H9 (cell line): ENCODE measurements around the gene NR2F1-AS1. TPM values are rescaled to one million over a fixed set of nuclear protein-coding genes. Genes with fewer than 3 reads are reported as not detected.
A peak's percentile ranks its signal among the peaks of the same experiment; 100 is the strongest.

Source experiments
- DNase-seq: peaks from one replicate; pipeline ENCODE4 v3.0.0-alpha.2; 2017
- H2AFZ ChIP-seq: one replicate; pipeline ENCODE4 v1.6.1; 2013; ENCODE audit warnings: mild to moderate bottlenecking, low read length, control low read depth, moderate library complexity
- H2AK5ac ChIP-seq: 2 replicates; pipeline ENCODE4 v1.6.1; 2013; ENCODE audit warnings: low read length, control low read depth, mixed read lengths; ENCODE audit not compliant: insufficient read length
- H2BK120ac ChIP-seq: one replicate; pipeline ENCODE4 v1.6.1; 2013; ENCODE audit warnings: low read depth, mild to moderate bottlenecking, low read length, control low read depth, inconsistent platforms; ENCODE audit not compliant: poor library complexity, severe bottlenecking
- H2BK12ac ChIP-seq: 2 replicates; pipeline ENCODE4 v1.6.1; 2013; ENCODE audit warnings: low read length, control low read depth, mixed read lengths, low read depth; ENCODE audit not compliant: insufficient read length
- H2BK15ac ChIP-seq: 2 replicates; pipeline ENCODE4 v1.6.1; 2013; ENCODE audit warnings: low read depth, low read length, control low read depth
- H2BK20ac ChIP-seq: one replicate; pipeline ENCODE4 v1.6.1; 2013; ENCODE audit warnings: low read depth, mild to moderate bottlenecking, low read length, control low read depth, inconsistent platforms; ENCODE audit not compliant: poor library complexity, severe bottlenecking
- H2BK5ac ChIP-seq: 2 replicates; pipeline ENCODE4 v1.6.1; 2013; ENCODE audit warnings: low read length, control low read depth, mixed read lengths; ENCODE audit not compliant: insufficient read length
- H3K14ac ChIP-seq: 2 replicates; pipeline ENCODE4 v1.6.1; 2013; ENCODE audit warnings: low read length, control low read depth; ENCODE audit not compliant: insufficient read depth
- H3K18ac ChIP-seq: 2 replicates; pipeline ENCODE4 v1.6.1; 2013; ENCODE audit warnings: low read depth, mild to moderate bottlenecking, mixed read lengths, low read length, control low read depth; ENCODE audit not compliant: insufficient read length
- H3K23ac ChIP-seq: 2 replicates; pipeline ENCODE4 v1.6.1; 2013; ENCODE audit warnings: low read length, control low read depth, mixed read lengths, low read depth; ENCODE audit not compliant: insufficient read length
- H3K23me2 ChIP-seq: 2 replicates; pipeline ENCODE4 v1.6.1; 2013; ENCODE audit warnings: low read depth, mild to moderate bottlenecking, mixed read lengths, low read length, control low read depth; ENCODE audit not compliant: insufficient read length, poor library complexity, severe bottlenecking
- H3K27ac ChIP-seq: 2 replicates; pipeline ENCODE4 v1.5.1; 2013; ENCODE audit warnings: low read length, control low read depth, mixed read lengths, low read depth; ENCODE audit not compliant: insufficient read length
- H3K27me3 ChIP-seq: 2 replicates; pipeline ENCODE4 v1.6.1; 2013; ENCODE audit warnings: low read length, control low read depth, inconsistent platforms; ENCODE audit not compliant: insufficient read depth
- H3K4ac ChIP-seq: 2 replicates; pipeline ENCODE4 v1.6.1; 2013; ENCODE audit warnings: low read depth, mild to moderate bottlenecking, control low read depth, inconsistent platforms, low read length, moderate library complexity
- H3K4me1 ChIP-seq: 2 replicates; pipeline ENCODE4 v1.6.1; 2013; ENCODE audit warnings: low read length, control low read depth, inconsistent platforms; ENCODE audit not compliant: insufficient read depth
- H3K4me2 ChIP-seq: 2 replicates; pipeline ENCODE4 v1.6.1; 2013; ENCODE audit warnings: low read length, control low read depth, mixed read lengths; ENCODE audit not compliant: insufficient read length, insufficient read depth
- H3K56ac ChIP-seq: 2 replicates; pipeline ENCODE4 v1.6.1; 2013; ENCODE audit warnings: low read depth, mild to moderate bottlenecking, mixed read lengths, low read length, control low read depth; ENCODE audit not compliant: insufficient read length
- H3K79me1 ChIP-seq: 2 replicates; pipeline ENCODE4 v1.6.1; 2013; ENCODE audit warnings: low read depth, mild to moderate bottlenecking, moderate library complexity, low read length, control low read depth, inconsistent platforms; ENCODE audit not compliant: insufficient read depth, poor library complexity, severe bottlenecking
- H3K79me2 ChIP-seq: 2 replicates; pipeline ENCODE4 v1.6.1; 2013; ENCODE audit warnings: low read length, control low read depth, inconsistent platforms; ENCODE audit not compliant: insufficient read depth
- H3K9ac ChIP-seq: 2 replicates; pipeline ENCODE4 v1.6.1; 2013; ENCODE audit warnings: low read length, control low read depth, mixed read lengths; ENCODE audit not compliant: insufficient read length; ENCODE audit errors: extremely low read depth
- H3K9me3 ChIP-seq: one replicate; pipeline ENCODE4 v1.6.1; 2013; ENCODE audit warnings: low read depth, low read length, inconsistent platforms; ENCODE audit not compliant: control insufficient read depth
- H3T11ph ChIP-seq: one replicate; pipeline ENCODE4 v1.6.1; 2013; ENCODE audit warnings: mild to moderate bottlenecking, low read length, control low read depth, inconsistent platforms
- H4K20me1 ChIP-seq: one replicate; pipeline ENCODE4 v1.6.1; 2013; ENCODE audit not compliant: control insufficient read depth, insufficient read length, insufficient read depth
- H4K5ac ChIP-seq: 2 replicates; pipeline ENCODE4 v1.6.1; 2013; ENCODE audit warnings: low read depth, mild to moderate bottlenecking, mixed read lengths, low read length, control low read depth; ENCODE audit not compliant: insufficient read length
- H4K8ac ChIP-seq: replicated peaks from 2 replicates; pipeline ENCODE4 v1.6.1; 2013; ENCODE audit warnings: low read length, control low read depth, mixed read lengths, low read depth; ENCODE audit not compliant: insufficient read length
- H4K91ac ChIP-seq: 2 replicates; pipeline ENCODE4 v1.6.1; 2013; ENCODE audit warnings: low read depth, mild to moderate bottlenecking, moderate library complexity, mixed read lengths, low read length, control low read depth; ENCODE audit not compliant: insufficient read length
- H3K27ac Mint-ChIP-seq, 3 experiments: 2 replicates in 2 of 3; 3 replicates in 1 of 3; pipeline ENCODE4 v1.8.0; 2020 to 2021; ENCODE audit warnings: mixed read lengths in 3 of 3, mild to moderate bottlenecking in 1 of 3, moderate library complexity in 1 of 3
- H3K27me3 Mint-ChIP-seq: 2 replicates; pipeline ENCODE4 v1.8.0; 2021; ENCODE audit warnings: low read depth, mild to moderate bottlenecking, moderate library complexity, mixed read lengths
- H3K36me3 Mint-ChIP-seq, 3 experiments: 2 replicates in 2 of 3; 3 replicates in 1 of 3; pipeline ENCODE4 v1.8.0; 2020 to 2021; ENCODE audit warnings: low read depth in 3 of 3, mixed read lengths in 3 of 3; ENCODE audit not compliant: insufficient read depth in 1 of 3
- H3K4me1 Mint-ChIP-seq, 2 experiments: 2 replicates each; pipeline ENCODE4 v1.8.0; 2020; ENCODE audit warnings: mixed read lengths in 2 of 2
- H3K4me3 Mint-ChIP-seq, 2 experiments: 2 replicates in 1 of 2; 3 replicates in 1 of 2; pipeline ENCODE4 v1.8.0; 2020 to 2021; ENCODE audit warnings: mild to moderate bottlenecking in 2 of 2, mixed read lengths in 2 of 2, moderate library complexity in 1 of 2
- H3K9me3 Mint-ChIP-seq, 2 experiments: 2 replicates in 1 of 2; 3 replicates in 1 of 2; pipeline ENCODE4 v1.8.0; 2020; ENCODE audit warnings: mild to moderate bottlenecking in 2 of 2, mixed read lengths in 2 of 2, moderate library complexity in 1 of 2
- CTCF ChIP-seq: fragments of 200-600 bp; sonication (generic); conservative IDR thresholded peaks from 3 replicates; pipeline ENCODE4 v1.8.0; 2021; ENCODE audit warnings: antibody characterized with exemption, mild to moderate bottlenecking
- WGBS: extraction: QIAGEN DNeasy Blood & Tissue Kit; methylation state at CpG from one replicate; pipeline ENCODE4 v1.1.7; 2013; ENCODE audit warnings: missing lambda C conversion rate, low lambda C conversion rate, mixed read lengths; ENCODE audit not compliant: insufficient read length; ENCODE audit errors: extremely low coverage; 5-methylcytosine and 5-hydroxymethylcytosine counted together
- total RNA-seq: library from RNA; stranded (reverse); gene quantifications from 2 replicates; pipeline ENCODE4 v1.2.1, GENCODE V29; 2021

NR2F1-AS1 gene
- total RNA-seq, 1 experiment from 2014 or later, result 1.9 TPM

- Mint-ChIP-seq H3K9me3 (peaks cover 2 to 10% of the 10 kb centered on the region in 2 experiments; a peak in 3 of 5 replicates), H3K27me3 (no peaks in the 10 kb centered on the region), H3K36me3 (no peaks in the 10 kb centered on the region), H3K4me3 (peak overlapping the region in 1 of 2 experiments; percentile 64; a peak in 1 of 5 replicates), H3K27ac (no peak overlapping the region), H3K4me1 (peaks cover 13 to 35% of the 10 kb centered on the region in 2 experiments)
- Histone ChIP-seq H4K8ac (no peak overlapping the region), H3T11ph (no peak overlapping the region), H3K79me1 (no peaks in the 10 kb centered on the region), H3K79me2 (no peaks in the 10 kb centered on the region), H4K20me1 (no peaks in the 10 kb centered on the region), H2BK15ac (no peak overlapping the region), H2BK20ac (no peak overlapping the region), H3K14ac (no peak overlapping the region), H3K9me3 (no peaks in the 10 kb centered on the region), H3K4me2 (peak overlapping the region; percentile 2), H3K4me1 (no peaks in the 10 kb centered on the region), H4K5ac (no peak overlapping the region), H2BK12ac (no peak overlapping the region), H2AFZ (no peak overlapping the region), H2BK5ac (no peak overlapping the region), H3K23me2 (peaks cover 5% of the 10 kb centered on the region), H3K23ac (no peak overlapping the region), H2BK120ac (no peak overlapping the region), H3K4ac (no peak overlapping the region), H3K9ac (no peak overlapping the region), H3K56ac (no peak overlapping the region), H2AK5ac (no peak overlapping the region), H4K91ac (no peak overlapping the region), H3K18ac (no peak overlapping the region), H3K27ac (no peak overlapping the region), H3K27me3 (peaks cover 97% of the 10 kb centered on the region)
- no peak for TF ChIP-seq CTCF
- no CpG with 5 or more reads among the region's 3 CpGs for WGBS
- no peak for DNase-seq
These were observed 20.2 kb upstream of the NR2F1-AS1 start for GRCh38 chr5:93601071-93601801.
